SK-N-MC (cell line): ENCODE data around the gene OTOP3.

Experiments
- EZH2 ChIP-seq: fragments of 200-600 bp; sonication (generic); IDR thresholded peaks from one replicate; pipeline ENCODE4 v1.6.1; 2017; ENCODE audit warnings: antibody characterized with exemption
- POLR2AphosphoS5 ChIP-seq: IDR thresholded peaks from 2 replicates; pipeline ENCODE4 v1.6.1; 2012; ENCODE audit warnings: mild to moderate bottlenecking, low read depth, low read length, borderline replicate concordance

DNA sequence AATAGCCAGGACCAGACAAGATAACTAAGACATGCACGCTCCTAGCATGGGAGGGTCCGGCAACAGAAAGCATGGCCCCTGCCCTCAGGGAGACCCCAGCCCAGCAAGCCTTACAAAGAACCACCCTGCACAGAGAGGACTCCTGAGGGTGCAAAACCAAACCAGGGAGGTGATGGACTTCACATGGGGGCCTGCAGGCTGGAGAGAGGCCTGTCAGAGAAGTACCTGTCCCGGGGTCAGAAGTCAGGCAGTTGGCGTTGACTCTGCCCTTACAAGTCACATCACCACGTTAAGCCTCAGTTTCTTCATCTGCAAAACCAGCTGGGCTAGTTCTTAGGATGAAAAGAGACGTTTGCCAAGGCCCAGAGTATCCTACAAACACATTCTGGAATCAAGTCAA lies 6.9 kb upstream of the OTOP3 start:
- no peak for TF ChIP-seq EZH2
- no peak for TF ChIP-seq POLR2AphosphoS5
